Adrenal gland (tissue), 12 donors: ENCODE results near the gene CCIN. TPM values are rescaled to one million over a fixed set of nuclear protein-coding genes. Genes with fewer than 3 reads are reported as not detected.

Experiments used
- DNase-seq, 7 donors: peaks; one replicate each; pipeline ENCODE4 v3.0.0-alpha.2; 2019 to 2020
- H3K27ac ChIP-seq, 5 donors: fragments of 200-600 bp; sonication (generic) in 4 of 5; 1 replicate in 3 of 5; 2 replicates in 2 of 5; pipeline versions ENCODE4 v1.5.1 to v1.8.0; 2016 to 2020; ENCODE audit warnings: mild to moderate bottlenecking in 1 of 5
- H3K27me3 ChIP-seq: fragments of 200-600 bp; 2 replicates; pipeline ENCODE4 v1.8.0; 2021
- H3K36me3 ChIP-seq, 2 donors: fragments of 200-600 bp; replicated peaks in 1 of 2; 1 replicate in 1 of 2; 2 replicates in 1 of 2; pipeline versions ENCODE4 v1.5.1 to v1.8.0; 2018 to 2022
- H3K4me1 ChIP-seq, 2 donors: fragments of 200-600 bp; replicated peaks in 1 of 2; 1 replicate in 1 of 2; 2 replicates in 1 of 2; pipeline versions ENCODE4 v1.5.1 to v1.8.0; 2018 to 2021
- H3K4me3 ChIP-seq, 4 donors: fragments of 200-600 bp; sonication (generic) in 3 of 4; one replicate each; pipeline ENCODE4 v1.5.1; 2016 to 2018
- H3K9me3 ChIP-seq, 3 donors: fragments of 200-600 bp; sonication (generic) in 1 of 3; replicated peaks in 1 of 3; 1 replicate in 2 of 3; 2 replicates in 1 of 3; pipeline versions ENCODE4 v1.5.1 to v1.8.0; 2016 to 2021
- POLR2A ChIP-seq, 2 donors: fragments of 450-650 bp; IDR thresholded peaks; one replicate each; pipeline ENCODE4 v1.6.1; 2017; ENCODE audit warnings: antibody characterized with exemption in 2 of 2, mild to moderate bottlenecking in 2 of 2, moderate library complexity in 1 of 2
- WGBS, 4 donors: extraction: QIAGEN DNeasy Blood & Tissue Kit in 2 of 4; methylation state at CpG; one replicate each; pipeline versions ENCODE4 v1.1.5 to v1.1.7; 2013 to 2017; 5-methylcytosine and 5-hydroxymethylcytosine counted together
- intact Hi-C, 2 donors: fragments of 100-400 bp; cut with DNase I; formaldehyde crosslinking; loops; one replicate each; pipeline versions ENCODE4 v1.14.1 to v1.15.0; 2022 to 2023
- polyA plus RNA-seq, 3 donors: library from polyadenylated mRNA; stranded (reverse); fragments of 200-250 nt in 2 of 3; fragments of 350-450 nt in 1 of 3; fragmentation: Illumina TruSeq in 1 of 3; extraction: RNeasy Lipid Tissue Mini Kit (QIAGEN cat#74804) in 1 of 3; gene quantifications; one replicate each; pipeline ENCODE4 v1.2.3, GENCODE V29; 2013 to 2014
- total RNA-seq, 9 donors: library from RNA; depleted of rRNA in 4 of 9; stranded (reverse); fragments of >200 nt in 4 of 9; fragments of 120-200 nt in 1 of 9; fragmentation: NEBNext Ultra II Directional in 1 of 9; extraction: Animal tissue kit (Norgen Biotek cat#: 25700) in 1 of 9; gene quantifications; one replicate each; pipeline versions ENCODE4 v1.1.0 to v1.2.4, GENCODE V29; 2013 to 2023
- TF ChIP-seq, protein P1 (sequence below), 6 experiments: fragments of 450-650 bp in 4 of 6; fragments of 200-600 bp in 2 of 6; sonication (generic) in 1 of 6; IDR thresholded peaks; 1 replicate in 5 of 6; 2 replicates in 1 of 6; pipeline versions ENCODE4 v1.5.1 to v1.8.0; 2016 to 2021; ENCODE audit warnings: antibody characterized with exemption in 6 of 6, mild to moderate bottlenecking in 2 of 6, moderate library complexity in 1 of 6
- donor health status: healthy with polysubstance abuse.
- donor health status: Bipolar disorder and iron deficiency.
- donor health status: DM: yes; HTN: yes; CAD: no.
- donor health status: DM: no; HTN: no; CAD: no.
- donor health status: DM: no; HTN: no; CAD: no.
- donor health status: DM: yes; HTN: yes; CAD: no.

Gene CCIN
- total and polyA plus RNA-seq, 12 donors, result 0.20 to 1.9 (median 0.49) TPM

DNA sequence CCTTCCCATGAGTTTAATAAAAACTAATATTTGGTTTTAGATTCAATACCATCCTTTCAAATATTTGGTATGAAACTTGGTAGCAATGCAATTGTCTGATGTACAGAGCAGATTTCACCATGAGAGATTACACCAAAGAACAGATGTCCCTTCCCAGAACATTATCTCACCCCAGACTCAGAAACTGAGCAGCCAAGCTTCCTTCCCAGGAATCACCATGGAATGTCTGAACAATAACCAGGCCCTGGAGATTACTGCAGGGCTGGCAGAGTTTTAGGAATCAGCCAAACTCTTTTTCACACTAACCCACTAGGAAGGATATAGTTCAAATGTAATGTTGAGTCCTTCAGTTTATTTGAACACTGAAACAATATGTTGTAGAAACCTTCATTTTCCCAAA, 45.4 kb downstream of the CCIN start:
- TF ChIP-seq, protein P1, sequence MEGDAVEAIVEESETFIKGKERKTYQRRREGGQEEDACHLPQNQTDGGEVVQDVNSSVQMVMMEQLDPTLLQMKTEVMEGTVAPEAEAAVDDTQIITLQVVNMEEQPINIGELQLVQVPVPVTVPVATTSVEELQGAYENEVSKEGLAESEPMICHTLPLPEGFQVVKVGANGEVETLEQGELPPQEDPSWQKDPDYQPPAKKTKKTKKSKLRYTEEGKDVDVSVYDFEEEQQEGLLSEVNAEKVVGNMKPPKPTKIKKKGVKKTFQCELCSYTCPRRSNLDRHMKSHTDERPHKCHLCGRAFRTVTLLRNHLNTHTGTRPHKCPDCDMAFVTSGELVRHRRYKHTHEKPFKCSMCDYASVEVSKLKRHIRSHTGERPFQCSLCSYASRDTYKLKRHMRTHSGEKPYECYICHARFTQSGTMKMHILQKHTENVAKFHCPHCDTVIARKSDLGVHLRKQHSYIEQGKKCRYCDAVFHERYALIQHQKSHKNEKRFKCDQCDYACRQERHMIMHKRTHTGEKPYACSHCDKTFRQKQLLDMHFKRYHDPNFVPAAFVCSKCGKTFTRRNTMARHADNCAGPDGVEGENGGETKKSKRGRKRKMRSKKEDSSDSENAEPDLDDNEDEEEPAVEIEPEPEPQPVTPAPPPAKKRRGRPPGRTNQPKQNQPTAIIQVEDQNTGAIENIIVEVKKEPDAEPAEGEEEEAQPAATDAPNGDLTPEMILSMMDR (IDR thresholded peaks at IDR 0.05), result no peak
- TF ChIP-seq POLR2A (IDR thresholded peaks at IDR 0.05), result no peak
- no peak for DNase-seq
- Histone ChIP-seq H3K4me1 (peaks cover 28 to 38% of the 10 kb centered on the region in 2 donors), H3K4me3 (no peak overlapping the region), H3K36me3 (peaks cover 0 to 67% of the 10 kb centered on the region in 2 donors), H3K27me3 (no peaks in the 10 kb centered on the region), H3K27ac (peak overlapping the region in 1 of 5 donors; percentile 13), H3K9me3 (no peaks in the 10 kb centered on the region)
- intact Hi-C loops, result no loop called here

DNA sequence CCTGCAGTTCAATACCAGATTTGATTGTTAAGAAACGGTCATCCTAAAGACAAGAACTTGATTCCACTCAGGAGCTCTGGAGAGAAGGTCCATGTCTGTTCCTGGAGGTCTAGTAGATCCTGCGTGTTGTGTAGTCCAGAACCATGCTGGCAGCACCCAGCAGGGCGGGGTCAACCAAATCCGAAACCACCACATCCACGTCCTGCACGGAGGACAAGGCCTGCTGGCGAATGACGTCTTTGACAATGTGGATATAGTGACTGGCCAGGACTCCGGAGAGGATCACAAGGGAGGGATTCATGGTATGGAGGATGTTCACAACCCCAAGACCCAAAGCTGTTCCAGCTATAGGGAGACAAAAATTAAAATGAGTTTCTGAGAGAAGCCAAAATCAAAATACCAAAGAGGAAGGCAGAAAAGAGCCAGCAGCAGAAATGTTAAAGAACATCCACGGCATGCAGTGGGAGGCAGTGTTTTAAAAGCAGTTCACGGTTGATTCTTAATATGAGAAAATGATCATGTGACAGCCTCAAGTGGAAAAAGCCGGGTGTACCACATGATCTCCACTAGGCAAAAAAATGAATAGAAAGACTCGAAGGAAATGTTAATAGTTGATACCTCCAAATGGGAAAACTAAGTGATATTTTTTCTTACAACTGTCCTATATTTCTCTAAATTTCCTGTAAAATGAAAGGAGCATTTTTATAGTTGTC, 48.2 kb downstream of the CCIN start:
- WGBS, 4 donors, result 77 to 79% (median 79%) methylated on average over 11 to 13 of the region's 13 CpGs
- intact Hi-C loops, result no loop called here
- DNase-seq, result no peak
- TF ChIP-seq, protein P1 (IDR thresholded peaks at IDR 0.05), result no peak
- no peak for TF ChIP-seq POLR2A (IDR thresholded peaks at IDR 0.05)
- no peak overlapping the region for H3K4me3 ChIP-seq
- no peaks in the 10 kb centered on the region for H3K27me3 ChIP-seq
- H3K36me3 ChIP-seq, result peaks cover 0 to 65% of the 10 kb centered on the region in 2 donors
- H3K9me3 ChIP-seq, result no peaks in the 10 kb centered on the region
- peaks cover 10 to 21% of the 10 kb centered on the region in 2 donors for H3K4me1 ChIP-seq
- no peak overlapping the region for H3K27ac ChIP-seq

DNA sequence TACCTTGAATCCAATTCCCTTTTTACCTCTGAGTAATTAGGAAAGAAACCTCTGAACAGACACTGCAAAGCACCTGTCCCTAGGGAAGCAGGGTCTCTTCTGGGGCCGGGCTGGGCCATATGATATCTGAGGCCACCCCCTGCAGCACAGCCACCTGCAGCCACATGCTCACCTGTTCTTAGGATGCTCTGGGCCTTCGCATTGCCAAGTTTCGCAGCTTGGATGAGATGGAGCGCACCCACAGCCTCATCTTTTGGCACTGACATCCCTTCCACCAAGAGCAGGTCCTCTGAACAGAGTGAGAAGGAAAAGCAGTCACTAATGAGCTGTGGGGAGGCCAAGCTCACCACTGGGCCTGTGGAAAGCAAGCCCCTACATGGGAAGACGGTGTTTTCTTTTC, 48.8 kb downstream of the CCIN start:
- Histone ChIP-seq H3K4me3 (no peak overlapping the region), H3K27ac (no peak overlapping the region), H3K27me3 (no peaks in the 10 kb centered on the region), H3K4me1 (peaks cover 10 to 21% of the 10 kb centered on the region in 2 donors), H3K36me3 (peaks cover 0 to 66% of the 10 kb centered on the region in 2 donors), H3K9me3 (no peaks in the 10 kb centered on the region)
- TF ChIP-seq, protein P1 (IDR thresholded peaks at IDR 0.05), result no peak
- no peak for TF ChIP-seq POLR2A (IDR thresholded peaks at IDR 0.05)
- intact Hi-C loops, result no loop called here
- WGBS, 4 donors, result 92 to 100% (median 95%) methylated on average over 5 of the region's 5 CpGs
- DNase-seq, result no peak

DNA sequence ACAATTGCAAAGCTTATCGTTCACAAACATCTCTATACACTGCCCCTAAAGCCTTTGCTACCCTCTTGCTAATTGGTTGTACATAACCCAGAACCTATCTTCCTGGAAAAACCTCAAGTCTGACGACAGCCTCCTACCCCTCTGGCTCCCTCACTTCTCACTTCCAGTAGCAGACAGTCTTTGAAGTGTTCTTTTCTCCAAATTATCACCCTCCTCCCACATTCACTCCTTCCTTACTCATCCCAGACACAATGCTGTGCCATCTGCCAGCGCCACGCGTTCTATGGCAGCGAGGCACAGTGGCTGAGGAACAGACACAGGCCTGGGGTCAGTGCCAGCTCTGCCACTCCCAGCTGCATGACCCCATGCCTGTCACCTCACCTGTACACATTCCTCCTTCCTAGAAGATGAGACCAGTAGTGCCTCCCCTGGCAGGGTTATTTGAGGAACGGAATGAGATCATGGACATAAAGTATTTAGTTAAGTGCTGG, 49.3 kb downstream of the CCIN start:
- H3K9me3 ChIP-seq, result no peaks in the 10 kb centered on the region
- peaks cover 10 to 21% of the 10 kb centered on the region in 2 donors for H3K4me1 ChIP-seq
- H3K27ac ChIP-seq, result no peak overlapping the region
- H3K36me3 ChIP-seq, result peaks cover 0 to 67% of the 10 kb centered on the region in 2 donors
- no peak for DNase-seq
- no peaks in the 10 kb centered on the region for H3K27me3 ChIP-seq
- TF ChIP-seq, protein P1 (IDR thresholded peaks at IDR 0.05), result no peak
- no peak for TF ChIP-seq POLR2A (IDR thresholded peaks at IDR 0.05)
- intact Hi-C loops, result no loop called here
- 88 to 92% (median 90%) methylated on average over 7 of the region's 7 CpGs for WGBS, 4 donors
- no peak overlapping the region for H3K4me3 ChIP-seq

Other genes with a start within 250 kb of the CCIN start
- gene OR2S2, start 211.2 kb upstream of the CCIN start, total RNA-seq, result not detected
- not detected for gene OR2S2, start 211.2 kb upstream of the CCIN start, polyA plus RNA-seq
- 10 to 100 TPM in 5 of 9 donors, 1 to 10 TPM in 4; 6.7 to 15.8 (median 11.0) TPM for gene RECK, start 132.5 kb upstream of the CCIN start, total RNA-seq
- gene RECK, start 132.5 kb upstream of the CCIN start, polyA plus RNA-seq, result 1 to 10 TPM; 4.1 to 9.4 (median 5.8) TPM
- gene GLIPR2, start 32.7 kb upstream of the CCIN start, total RNA-seq, result 10 to 100 TPM; 20.8 to 56.3 (median 33.8) TPM
- 10 to 100 TPM; 16.1 to 35.2 (median 24.3) TPM for gene GLIPR2, start 32.7 kb upstream of the CCIN start, polyA plus RNA-seq
- 100 to 1,000 TPM; 167 to 301 (median 226) TPM for gene CLTA, start 21.5 kb downstream of the CCIN start, total RNA-seq
- 100 to 1,000 TPM in 2 of 3 donors, 10 to 100 TPM in 1; 95.6 to 199 (median 126) TPM for gene CLTA, start 21.5 kb downstream of the CCIN start, polyA plus RNA-seq
- 10 to 100 TPM; 16.3 to 34.3 (median 20.9) TPM for gene GNE, start 89.1 kb downstream of the CCIN start, total RNA-seq
- 10 to 100 TPM in 1 of 3 donors, 1 to 10 TPM in 2; 4.8 to 28.3 (median 5.1) TPM for gene GNE, start 89.1 kb downstream of the CCIN start, polyA plus RNA-seq
- gene RNF38, start 230.9 kb downstream of the CCIN start, total RNA-seq, result 10 to 100 TPM; 14.9 to 43.7 (median 30.9) TPM
- gene RNF38, start 230.9 kb downstream of the CCIN start, polyA plus RNA-seq, result 10 to 100 TPM in 1 of 3 donors, 1 to 10 TPM in 2; 5.4 to 19.1 (median 9.3) TPM